ENCODE results near the gene MCF2.
"Not testable (repeated sequence)": the region's sequence is repeated elsewhere in the genome, so short reads cannot be mapped to it uniquely, and the experiment has no call there.

Gene MCF2

GRCh38 chrX:139691493-139691842 lies 16.5 kb downstream of the MCF2 start:
- Histone ChIP-seq H3K9me3 (ENCODE audit: severe bottlenecking) (no peaks in the 10 kb centered on the region), H3K36me3 (ENCODE audit: low read depth) (no peaks in the 10 kb centered on the region), H3K4me1 (ENCODE audit: insufficient read depth, poor library complexity, severe bottlenecking) (no peaks in the 10 kb centered on the region), H3K27ac (ENCODE audit: poor library complexity, severe bottlenecking) (no peak overlapping the region), H3K4me3 (ENCODE audit: severe bottlenecking) (no peak overlapping the region), H3K27me3 (ENCODE audit: insufficient read depth, poor library complexity, severe bottlenecking) (no peaks in the 10 kb centered on the region)
- TF ChIP-seq CTCF (IDR thresholded peaks at IDR 0.05; ENCODE audit: poor library complexity, severe bottlenecking), result no peak
- ATAC-seq (ENCODE audit: low read depth), result peak; percentile 46
- no peak for DNase-seq (ENCODE audit: low spot score)

- H3K4me1 ChIP-seq (ENCODE audit: insufficient read depth, poor library complexity, severe bottlenecking); H3K36me3 ChIP-seq (ENCODE audit: low read depth); H3K27ac ChIP-seq (ENCODE audit: poor library complexity, severe bottlenecking); H3K9me3 ChIP-seq (ENCODE audit: severe bottlenecking); ATAC-seq (ENCODE audit: low read depth); DNase-seq (ENCODE audit: low spot score); H3K27me3 ChIP-seq (ENCODE audit: insufficient read depth, poor library complexity, severe bottlenecking); H3K4me3 ChIP-seq (ENCODE audit: severe bottlenecking): not testable (repeated sequence)
Observed at GRCh38 chrX:139685175-139685574, 22.8 kb downstream of the MCF2 start.

GRCh38 chrX:139680356-139680755 lies 27.6 kb downstream of the MCF2 start:
- no peaks in the 10 kb centered on the region for H3K27me3 ChIP-seq (ENCODE audit: insufficient read depth, poor library complexity, severe bottlenecking)
- no peak overlapping the region for H3K27ac ChIP-seq (ENCODE audit: poor library complexity, severe bottlenecking)
- DNase-seq (ENCODE audit: low spot score) (no peak), ATAC-seq (ENCODE audit: low read depth) (no peak; the same call in 2 of the 3 replicates)
- no peaks in the 10 kb centered on the region for H3K36me3 ChIP-seq (ENCODE audit: low read depth)
- TF ChIP-seq CTCF (IDR thresholded peaks at IDR 0.05; ENCODE audit: poor library complexity, severe bottlenecking), result no peak
- H3K9me3 ChIP-seq (ENCODE audit: severe bottlenecking), result no peaks in the 10 kb centered on the region
- H3K4me3 ChIP-seq (ENCODE audit: severe bottlenecking), result no peak overlapping the region
- H3K4me1 ChIP-seq (ENCODE audit: insufficient read depth, poor library complexity, severe bottlenecking), result no peaks in the 10 kb centered on the region

- Histone ChIP-seq H3K4me1 (ENCODE audit: insufficient read depth, poor library complexity, severe bottlenecking) (no peaks in the 10 kb centered on the region), H3K36me3 (ENCODE audit: low read depth) (no peaks in the 10 kb centered on the region), H3K4me3 (ENCODE audit: severe bottlenecking) (no peak overlapping the region), H3K27ac (ENCODE audit: poor library complexity, severe bottlenecking) (no peak overlapping the region), H3K27me3 (ENCODE audit: insufficient read depth, poor library complexity, severe bottlenecking) (no peaks in the 10 kb centered on the region), H3K9me3 (ENCODE audit: severe bottlenecking) (no peaks in the 10 kb centered on the region)
- TF ChIP-seq CTCF (IDR thresholded peaks at IDR 0.05; ENCODE audit: poor library complexity, severe bottlenecking), result no peak
- ATAC-seq (ENCODE audit: low read depth) (no peak), DNase-seq (ENCODE audit: low spot score) (no peak)
Observed at GRCh38 chrX:139647597-139647996, 60.4 kb downstream of the MCF2 start.

GRCh38 chrX:139642241-139642927 lies 65.6 kb downstream of the MCF2 start:
- ATAC-seq (ENCODE audit: low read depth) (peak; percentile 53; the same call in 1 of the 3 replicates), DNase-seq (ENCODE audit: low spot score) (no peak)
- Histone ChIP-seq H3K36me3 (ENCODE audit: low read depth) (no peaks in the 10 kb centered on the region), H3K4me1 (ENCODE audit: insufficient read depth, poor library complexity, severe bottlenecking) (no peaks in the 10 kb centered on the region), H3K9me3 (ENCODE audit: severe bottlenecking) (no peaks in the 10 kb centered on the region), H3K4me3 (ENCODE audit: severe bottlenecking) (no peak overlapping the region), H3K27ac (ENCODE audit: poor library complexity, severe bottlenecking) (no peak overlapping the region), H3K27me3 (ENCODE audit: insufficient read depth, poor library complexity, severe bottlenecking) (no peaks in the 10 kb centered on the region)
- no peak for TF ChIP-seq CTCF (IDR thresholded peaks at IDR 0.05; ENCODE audit: poor library complexity, severe bottlenecking)

Data from RWPE2 (cell line).